HG03066 (cell line): Measurements from ENCODE around the gene RHBDL1.
"Not testable (repeated sequence)": the region's sequence is repeated elsewhere in the genome, so short reads cannot be mapped to it uniquely, and the experiment has no call there.

Source experiments
- ATAC-seq: cut with Tn5 transposase; IDR thresholded peaks from one replicate; pipeline ENCODE4 v1.9.1; 2021; ENCODE audit warnings: low read depth; ENCODE audit not compliant: unreplicated experiment

The RHBDL1 gene

DNA sequence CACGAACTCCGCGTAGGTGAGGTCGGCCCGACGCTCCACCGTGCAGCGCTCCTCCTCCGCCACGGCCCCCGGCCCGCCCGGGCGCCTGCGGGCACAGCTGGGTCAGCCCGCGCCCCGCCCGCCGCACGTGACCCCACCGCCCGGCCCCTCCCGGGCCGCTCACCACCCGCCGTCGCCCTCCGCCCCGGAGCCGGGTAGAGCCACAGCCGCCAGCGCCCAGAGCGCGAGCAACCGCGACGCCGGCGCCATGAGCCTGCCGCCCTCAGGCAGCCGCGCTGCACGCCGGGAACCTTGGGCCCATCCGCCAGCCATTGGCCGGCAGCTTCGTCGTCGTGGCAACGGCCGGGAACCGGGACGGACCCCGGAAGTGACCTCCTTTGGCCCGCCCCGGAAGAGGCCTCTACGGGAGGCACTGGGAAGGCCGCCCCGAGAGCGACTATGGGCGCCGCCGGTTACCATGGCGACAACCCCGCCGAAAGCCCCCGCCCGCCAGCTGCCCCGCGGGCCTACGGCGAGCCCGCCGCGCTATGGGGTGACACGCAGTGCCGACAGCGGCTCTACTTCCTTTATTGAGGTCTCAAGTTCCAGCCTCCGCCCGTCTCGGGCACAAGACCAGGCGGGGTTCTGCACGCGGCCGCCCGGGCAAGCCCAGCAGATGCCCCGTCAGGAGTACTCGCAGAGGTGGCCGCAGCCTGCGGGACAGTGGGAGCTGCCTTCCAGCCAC is 8.8 kb downstream of the RHBDL1 start, which contains the start of gene JMJD8:
Gene JMJD8, minus strand, starts transcription at position 264 of the 724 bp plus-strand sequence. Its CDS starts 15 bp downstream, at position 249.
- ATAC-seq = peak; percentile 66

DNA sequence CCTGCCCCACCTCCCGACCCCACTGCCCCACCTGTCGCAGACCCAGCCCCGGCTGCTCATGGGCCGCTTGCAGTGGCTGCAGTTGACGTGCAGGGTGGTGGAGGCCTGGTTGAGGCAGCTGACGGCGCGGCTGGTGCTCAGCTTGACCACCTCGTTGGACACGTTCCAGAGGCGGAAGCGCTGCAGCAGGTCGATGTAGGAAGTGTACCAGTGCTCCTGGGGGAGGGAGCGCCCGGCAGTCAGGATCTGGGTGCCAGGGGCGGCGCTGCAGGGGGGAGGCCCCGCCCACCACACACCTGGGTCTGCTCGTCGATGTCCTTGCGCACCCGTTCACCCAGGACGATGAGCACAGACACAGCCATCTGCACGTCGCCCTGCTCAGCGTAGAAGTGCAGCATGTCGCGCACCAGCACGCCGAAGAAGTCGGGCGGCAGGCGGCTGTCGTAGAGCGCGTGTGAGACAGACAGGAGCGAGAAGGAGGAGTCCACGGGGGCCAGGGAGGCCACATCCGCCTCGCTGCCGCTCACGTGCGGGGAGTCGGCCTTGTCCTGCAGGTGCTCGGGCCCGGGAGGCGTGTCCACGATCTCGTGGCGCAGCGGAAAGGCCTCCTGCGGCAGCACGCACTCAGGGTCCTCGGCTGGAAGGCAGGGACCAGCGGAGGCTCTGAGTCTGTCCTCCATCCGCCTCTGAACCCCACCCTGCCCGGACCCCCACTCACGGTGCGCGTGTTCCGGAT is 9.7 kb downstream of the RHBDL1 start:
- ATAC-seq = no peak

DNA sequence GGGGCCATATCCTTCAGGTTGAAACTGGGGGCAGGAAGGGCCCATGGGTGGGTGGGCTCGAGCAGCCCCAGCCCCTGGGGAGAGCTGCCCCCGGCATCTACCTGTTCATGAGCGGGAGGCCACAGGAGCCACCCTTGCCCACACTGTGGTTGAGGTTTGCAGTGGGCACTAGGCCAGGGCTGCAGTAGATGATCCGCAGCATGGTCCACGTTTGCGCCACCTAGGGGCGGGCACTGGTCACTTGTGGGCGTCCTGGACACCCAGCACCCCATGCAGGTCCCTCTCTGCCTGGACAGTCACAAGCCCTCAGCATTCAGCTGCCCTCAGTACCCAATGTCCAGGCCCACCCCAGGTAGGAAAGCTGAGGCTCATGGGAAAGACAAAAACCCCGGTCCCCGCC is 10.5 kb downstream of the RHBDL1 start:
- ATAC-seq = no peak

DNA sequence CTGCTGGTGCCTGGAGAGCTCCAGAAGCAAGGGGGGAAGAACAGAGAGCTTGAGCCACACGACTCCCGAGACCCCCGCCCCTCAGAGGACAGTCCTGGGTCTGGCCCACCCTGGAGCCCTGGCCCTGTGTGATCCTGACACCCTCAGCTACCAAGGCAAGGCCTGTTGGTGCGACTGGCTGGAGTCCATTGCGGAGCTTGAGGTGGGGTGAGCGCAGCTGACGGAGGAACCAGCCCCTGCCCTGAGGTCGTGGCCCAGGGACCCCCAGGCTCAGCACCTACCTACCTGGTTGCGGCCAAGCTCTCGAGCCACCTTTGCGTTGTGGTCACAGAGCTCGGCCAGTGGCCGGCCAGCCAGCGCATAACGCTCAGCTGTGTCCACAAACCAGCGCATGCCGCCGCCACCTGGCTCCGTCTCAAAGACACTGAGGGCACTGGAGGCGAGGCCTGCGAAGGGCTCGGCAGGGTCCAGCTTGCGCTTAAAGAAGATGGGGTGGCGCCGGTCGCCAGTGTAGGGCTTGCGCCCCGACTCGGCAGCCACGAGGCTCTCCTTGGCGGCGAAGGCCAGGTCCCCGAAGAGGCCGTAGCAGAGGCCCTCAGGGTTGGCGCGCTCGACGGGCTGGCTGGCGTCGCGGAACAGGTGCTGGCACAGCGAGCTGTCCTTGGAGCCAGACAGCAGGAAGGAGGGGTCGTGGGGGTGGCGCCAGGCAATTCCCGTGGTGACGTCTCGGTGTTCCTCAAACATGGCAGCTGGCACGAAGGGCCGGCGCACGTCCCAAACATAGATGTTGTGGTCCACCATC is 11.2 kb downstream of the RHBDL1 start:
- ATAC-seq = no peak

DNA sequence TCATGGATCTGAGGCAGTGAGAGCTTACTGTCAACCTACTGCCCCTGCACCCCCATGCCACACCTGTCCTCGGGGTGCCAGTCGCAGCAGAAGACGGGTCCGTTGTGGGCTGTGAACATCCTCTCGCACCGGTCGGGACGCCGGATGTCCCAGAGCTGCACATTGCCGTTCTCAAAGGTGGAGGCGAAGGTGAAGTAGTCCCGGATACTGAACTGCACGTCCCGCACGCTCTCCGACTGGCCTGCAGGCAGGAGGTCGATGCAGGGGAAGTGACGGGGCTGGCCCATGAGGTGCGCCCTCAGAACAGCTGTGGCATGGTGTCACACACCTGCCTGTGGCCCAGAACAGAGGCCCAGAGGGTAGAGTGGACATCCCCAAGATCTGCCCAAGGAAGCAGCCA is 12.0 kb downstream of the RHBDL1 start:
- ATAC-seq = no peak

DNA sequence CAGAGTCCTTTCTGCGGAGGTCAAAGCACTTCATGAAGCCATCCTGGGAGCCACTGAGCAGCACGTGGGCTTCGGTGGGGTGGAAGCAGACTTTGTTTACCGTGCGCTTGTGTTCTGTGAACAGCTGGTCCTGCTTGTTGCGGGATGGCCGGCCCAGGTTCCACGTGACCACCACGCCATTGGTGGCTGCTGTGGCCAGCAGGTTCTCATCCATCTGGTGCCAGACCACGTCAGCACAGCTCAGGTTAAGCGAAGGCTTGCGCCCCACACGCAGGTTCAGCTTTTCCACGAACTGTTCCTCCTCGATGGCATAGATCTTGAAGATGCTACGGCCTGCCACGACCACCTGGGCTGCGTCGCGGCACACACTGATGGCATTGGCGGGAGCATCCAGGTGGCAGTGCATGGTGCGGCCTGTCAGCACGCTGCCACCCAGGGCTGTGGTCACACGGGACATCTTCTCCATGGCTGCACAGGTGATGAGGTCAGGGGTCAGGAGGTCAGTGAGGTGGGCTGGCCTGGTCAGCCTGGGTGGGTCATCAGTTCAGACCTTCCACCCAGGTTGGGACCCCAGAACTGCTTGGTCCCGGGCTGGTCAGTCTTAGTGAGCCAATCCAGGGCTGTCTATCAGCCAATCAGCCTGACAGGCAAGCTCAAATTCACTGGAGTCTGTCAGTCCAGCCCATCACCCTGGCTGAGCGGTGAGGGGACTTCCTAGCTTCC is 13.9 kb downstream of the RHBDL1 start:
- no peak for ATAC-seq

DNA sequence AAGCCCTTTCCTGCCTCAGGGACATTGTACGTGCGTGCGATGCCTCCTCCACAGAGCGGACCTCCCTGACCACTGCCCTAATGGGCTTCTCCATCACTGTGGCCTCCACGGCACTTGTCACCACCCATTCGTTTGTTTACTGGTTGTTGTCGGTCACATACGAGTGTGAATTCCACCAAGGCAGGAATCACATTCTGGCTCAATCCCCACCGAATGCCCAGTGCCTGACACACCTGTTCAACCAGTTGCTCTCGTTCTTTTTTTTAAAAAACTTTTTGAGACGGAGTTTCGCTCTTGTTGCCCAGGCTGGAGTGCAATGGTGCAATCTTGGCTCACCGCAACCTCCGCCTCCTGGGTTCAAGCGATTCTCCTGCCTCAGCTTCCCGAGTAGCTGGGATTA is 15.8 kb downstream of the RHBDL1 start:
- not testable (repeated sequence) for ATAC-seq

DNA sequence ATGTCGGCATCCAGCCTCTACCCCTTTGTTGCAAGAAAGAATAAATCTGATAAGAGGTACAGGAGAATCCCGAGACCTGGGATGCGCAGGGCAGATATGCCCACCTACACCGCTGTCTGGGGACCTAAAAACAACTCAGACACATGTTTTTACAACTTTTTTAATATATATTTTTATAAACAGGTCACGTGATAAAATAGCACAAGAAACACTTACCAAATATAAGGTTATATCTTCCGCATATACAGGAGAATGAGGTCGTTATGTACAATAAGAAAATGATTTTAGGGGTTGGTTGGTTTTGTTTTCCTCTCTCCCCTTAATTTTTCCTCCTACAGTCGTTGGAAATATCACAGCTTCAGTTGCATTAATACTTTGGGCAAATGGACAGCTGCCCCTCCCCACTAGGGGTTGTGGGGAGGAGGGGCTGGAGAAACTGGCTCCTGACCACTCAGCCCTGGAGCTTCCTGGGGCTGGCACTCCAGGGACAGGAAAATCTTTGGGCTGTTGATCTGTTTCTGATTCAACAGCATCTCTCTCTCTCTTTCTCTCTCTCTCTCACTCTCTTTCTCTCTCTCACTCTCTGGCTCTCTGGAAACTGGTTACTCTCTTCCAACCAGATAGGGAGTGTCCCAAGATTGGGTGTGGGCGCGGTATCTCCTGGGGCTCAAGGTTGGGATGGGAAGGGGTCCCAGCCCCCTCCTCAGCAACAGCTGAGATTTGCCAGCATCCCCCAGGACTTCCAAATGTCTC is 17.1 kb downstream of the RHBDL1 start:
- ATAC-seq = no peak

DNA sequence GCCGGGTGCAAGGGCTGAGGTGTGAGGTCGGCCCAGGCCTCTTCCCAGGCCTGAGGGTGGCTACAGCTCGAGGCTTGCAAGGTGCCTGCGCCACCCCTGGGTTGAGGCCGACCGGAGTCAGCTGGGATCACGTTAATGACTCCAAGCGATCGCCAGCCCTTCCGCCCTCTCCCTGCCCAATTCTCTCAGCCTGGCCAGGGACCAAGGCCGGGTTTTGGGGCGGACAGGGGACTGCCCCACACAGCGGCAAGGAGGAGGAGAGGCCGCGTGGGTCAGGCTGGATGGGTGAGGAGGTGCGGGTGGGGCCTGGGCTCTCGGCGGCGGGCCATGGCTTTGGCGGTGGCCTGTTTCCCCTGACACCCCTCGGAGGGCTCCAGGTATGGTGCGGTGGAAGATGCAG is 17.9 kb downstream of the RHBDL1 start:
- no peak for ATAC-seq

DNA sequence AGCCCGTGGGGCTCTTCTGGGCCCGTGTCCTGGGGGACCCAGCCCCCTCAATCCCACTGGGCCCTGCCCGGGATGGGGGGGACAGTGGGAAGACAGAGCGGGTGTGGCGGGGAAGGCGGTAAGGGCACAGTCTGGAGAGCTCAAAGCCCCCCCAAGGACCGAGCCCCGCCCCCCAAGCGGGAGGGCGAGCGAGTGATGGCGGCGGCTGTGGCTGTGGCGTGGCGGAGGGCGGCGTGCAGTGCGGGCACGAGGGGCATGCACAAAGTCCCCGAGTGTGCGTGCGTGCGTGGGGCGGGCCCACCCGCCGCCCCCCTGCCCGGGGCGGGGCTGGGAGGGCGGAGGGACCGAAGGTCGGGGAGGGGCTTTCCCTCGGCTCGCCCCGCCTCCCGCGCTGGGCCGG is 18.3 kb downstream of the RHBDL1 start:
- no peak for ATAC-seq

DNA sequence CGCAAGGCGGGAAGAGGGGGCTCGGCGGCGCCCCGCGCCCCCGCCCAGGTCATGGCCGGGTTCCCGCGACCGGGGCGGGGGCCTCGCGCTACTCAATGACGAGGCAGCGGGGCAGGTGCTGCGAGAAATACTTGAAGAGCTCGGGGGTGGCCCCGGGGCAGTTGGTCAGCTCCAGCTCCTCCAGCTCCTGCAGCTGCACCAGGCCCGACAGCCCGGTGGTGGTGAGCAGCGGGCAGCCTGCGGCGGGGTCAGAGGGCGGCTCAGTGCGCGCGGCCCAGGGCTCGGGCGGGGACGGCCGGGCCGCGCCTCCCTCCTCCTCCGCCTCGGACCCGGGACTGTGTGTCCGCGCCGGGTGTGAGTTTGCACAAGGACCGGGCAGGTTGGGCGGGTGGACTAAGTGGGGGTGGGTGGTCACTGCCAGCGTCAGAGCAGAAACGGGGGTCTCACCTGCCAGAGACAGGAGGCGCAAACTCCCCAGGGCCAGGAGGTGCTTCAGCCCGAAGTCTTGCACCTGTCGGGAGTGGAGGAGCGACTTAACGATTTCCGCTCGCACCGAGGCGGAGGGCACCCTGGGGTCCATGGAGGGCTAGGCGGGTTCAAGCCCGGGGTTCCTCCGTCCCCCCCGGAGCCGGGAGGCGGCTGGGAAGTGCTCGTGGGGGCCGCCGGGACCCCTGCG is 18.9 kb downstream of the RHBDL1 start:
- ATAC-seq = no peak

DNA sequence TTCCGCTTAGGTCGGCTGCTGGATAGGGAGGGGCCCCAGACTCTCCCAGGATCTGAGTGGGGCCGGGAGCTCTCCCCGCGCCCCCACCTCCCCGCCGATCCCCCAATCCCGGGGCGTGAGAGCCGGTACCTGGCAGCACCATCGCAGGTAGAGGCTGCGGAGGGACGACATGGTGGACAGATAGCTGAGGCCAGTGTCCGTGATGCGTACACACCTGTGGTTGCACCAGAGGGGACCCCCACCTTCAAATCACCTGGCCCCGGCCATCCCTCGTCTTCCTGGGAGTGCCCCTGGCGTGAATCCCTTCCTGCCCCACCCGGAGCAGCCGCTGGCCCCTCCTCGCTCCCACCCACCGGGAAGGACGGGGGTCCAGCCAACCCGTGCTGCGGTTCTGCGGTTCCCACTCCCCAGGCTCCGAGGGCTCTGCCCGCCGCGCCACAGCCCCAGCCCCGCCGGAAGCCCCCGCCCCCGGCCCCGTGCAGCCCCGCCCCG is 19.4 kb downstream of the RHBDL1 start:
- no peak for ATAC-seq

DNA sequence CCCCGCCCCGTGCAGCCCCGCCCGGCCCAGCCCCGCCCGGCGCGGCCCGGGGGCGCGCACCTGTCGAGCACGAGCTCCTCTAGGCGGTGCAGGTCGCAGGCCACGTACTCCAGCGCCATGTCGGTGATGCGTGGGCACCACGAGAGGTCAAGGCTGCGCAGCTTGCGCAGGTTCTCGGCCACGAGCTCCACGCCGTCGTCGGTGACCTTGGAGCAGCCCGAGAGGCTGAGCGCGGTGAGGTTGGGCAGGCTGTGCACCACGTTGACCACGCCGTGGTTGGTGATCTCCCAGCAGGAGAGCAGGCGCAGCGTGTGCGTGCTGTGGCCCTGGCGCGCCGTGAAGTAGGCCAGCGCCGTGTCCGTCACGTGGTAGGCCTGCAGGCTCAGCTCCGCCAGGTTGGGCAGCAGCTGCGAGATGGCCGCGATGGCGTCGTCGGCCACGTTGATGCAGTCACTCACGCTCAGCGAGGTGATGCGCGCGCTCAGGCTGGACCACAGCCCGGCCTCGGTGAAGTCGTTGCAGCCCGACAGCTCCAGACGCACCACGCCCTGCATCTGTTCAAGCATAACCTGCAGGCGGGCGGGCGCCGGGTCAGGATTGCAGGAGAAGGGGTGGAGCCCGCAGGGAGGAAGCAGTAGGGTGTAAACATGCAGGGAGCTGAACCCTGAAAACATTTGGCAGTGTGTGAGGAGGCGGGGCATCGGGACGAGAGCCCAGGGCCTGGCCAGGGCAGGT is 20.1 kb downstream of the RHBDL1 start:
- ATAC-seq = no peak

DNA sequence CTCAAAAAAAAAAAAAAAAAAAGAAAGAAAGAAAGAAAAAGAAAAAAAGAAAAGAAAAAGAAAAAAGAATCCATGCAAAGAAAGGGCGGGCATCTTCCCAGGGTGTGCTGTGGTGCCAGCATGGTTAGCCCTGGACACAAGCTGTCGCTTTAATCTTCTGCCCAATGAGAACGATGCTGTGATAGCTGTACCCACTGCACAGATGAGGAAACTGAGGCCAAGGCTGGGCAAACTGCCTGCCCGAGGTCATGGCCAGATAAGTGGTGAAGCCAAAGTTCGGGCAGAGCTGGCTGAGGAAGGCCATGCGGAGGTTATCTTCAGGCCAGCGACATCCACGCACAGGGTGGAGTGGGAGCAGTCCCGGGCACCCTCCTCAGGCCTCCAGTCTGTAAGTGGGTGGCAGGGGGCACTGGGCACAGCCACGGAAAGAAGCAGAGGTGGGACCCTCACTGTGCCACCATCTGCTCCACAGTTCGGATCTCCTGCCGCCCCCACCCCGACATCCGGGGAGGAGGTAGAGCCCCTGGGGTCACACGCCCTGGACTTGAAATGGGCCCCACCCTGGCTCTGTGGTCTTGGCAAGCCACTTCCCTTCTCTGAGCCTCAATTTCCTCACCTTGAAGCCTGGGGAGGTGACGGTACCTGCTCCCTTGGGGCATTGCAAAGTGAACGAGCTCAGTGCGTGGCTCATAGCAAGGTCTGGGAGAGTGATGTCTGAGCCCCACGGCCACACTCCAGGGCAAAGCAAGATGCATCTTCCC is 23.6 kb downstream of the RHBDL1 start:
- no peak for ATAC-seq

DNA sequence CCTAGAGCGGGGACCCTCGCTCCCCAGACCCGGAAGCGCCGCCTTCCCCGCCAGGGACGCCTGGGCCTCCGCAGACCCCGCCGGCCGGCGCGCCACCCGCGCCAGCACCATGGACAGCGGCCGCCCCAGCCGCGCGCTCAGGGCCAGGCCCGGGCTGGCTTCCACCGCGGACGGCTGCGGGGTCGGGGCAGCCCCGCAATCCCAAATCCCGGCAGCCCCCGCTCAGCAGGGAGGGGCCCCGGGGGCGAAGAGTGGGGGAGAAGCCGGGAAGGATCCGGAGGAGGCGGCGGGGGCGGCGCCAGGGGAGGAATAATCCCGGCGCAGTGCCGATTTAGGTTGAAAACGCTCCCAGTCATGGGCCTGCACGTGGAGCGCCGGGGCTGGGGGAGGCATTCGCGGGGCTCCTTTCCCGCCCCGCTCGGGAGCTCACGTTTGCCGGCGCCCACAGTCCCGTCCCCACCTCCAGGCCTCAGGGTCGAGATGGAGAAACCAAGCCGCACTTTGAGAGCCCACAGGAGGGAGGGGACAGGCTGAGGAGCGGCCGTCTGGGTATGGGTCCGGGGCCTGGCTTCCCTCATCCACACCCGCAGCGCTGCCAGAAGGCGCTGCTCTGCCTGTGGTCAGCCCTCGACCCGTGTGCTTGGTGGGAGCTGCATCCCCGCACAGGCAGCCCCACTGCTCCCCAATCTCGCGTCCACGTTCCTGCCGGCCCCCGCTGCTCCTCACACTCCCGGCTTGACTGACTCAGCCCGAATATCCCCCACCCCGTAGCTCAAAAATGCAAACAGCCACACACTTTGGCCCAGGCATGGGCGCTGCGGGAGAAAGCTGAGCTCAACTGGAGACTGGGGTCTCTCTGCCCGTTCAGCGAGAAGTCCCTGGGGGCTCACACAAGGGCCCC is 25.5 kb downstream of the RHBDL1 start:
- ATAC-seq = no peak

DNA sequence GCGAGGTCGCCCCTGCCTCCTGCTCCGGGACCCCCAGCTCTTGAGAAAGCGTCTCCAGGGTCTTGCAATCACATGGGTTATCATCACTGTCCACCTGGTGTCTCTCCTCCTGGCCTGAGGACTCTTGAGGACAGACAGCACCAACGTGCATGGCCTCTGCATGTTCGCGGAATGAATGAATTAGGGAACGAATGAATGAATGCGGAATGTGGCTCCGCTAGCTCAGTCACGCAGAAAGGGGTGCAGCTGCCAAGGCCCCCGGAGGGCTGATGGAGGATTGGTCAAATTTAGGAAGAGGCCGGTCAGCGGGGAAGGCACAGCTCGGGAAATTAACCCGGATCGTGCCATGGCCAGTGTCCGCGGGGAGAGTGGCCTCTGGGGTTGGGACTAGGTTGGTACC is 26.9 kb downstream of the RHBDL1 start:
- ATAC-seq = no peak

DNA sequence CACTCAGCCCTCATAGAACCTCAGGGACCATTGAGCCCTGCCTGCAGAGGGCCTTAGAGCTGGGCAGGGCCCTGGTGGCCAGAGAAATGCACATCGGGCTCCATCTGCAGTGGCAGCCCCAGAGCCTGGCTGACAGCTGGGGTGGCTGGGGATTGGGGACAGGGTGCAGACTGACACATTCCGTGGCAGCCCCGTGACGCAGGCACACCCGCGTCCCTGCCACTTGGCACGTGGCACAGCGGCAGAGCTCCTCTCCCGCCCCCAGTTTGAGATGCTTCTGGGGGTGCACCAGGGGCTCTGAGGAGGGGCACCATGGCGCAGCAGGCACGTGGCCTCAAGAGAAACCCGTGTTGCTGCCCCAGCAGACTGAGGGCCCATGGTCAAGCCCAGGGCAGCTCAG is 27.9 kb downstream of the RHBDL1 start:
- no peak for ATAC-seq
